OCI-LY3 (cell line): ENCODE results near the gene ROBO2.

Experiments
- H2AFZ ChIP-seq: fragments of 200-600, 300-600 bp; shearing (Covaris generic); 2 replicates; pipeline ENCODE4 v1.6.0; 2014; ENCODE audit warnings: antibody characterized with exemption, low read depth, low read length
- H3K27ac ChIP-seq: fragments of 200-600, 300-600 bp; sonication (generic); 2 replicates; pipeline ENCODE4 v1.5.1; 2014; ENCODE audit warnings: mild to moderate bottlenecking, low read length, moderate library complexity, mixed read lengths
- H3K27me3 ChIP-seq: fragments of 200-600, 300-600 bp; sonication (generic); 2 replicates; pipeline ENCODE4 v1.6.1; 2014; ENCODE audit warnings: low read depth, low read length, mixed read lengths
- H3K36me3 ChIP-seq: fragments of 200-600, 300-600 bp; sonication (generic); replicated peaks from 2 replicates; pipeline ENCODE3; 2014; ENCODE audit warnings: low read depth, low read length, mixed read lengths
- H3K4me1 ChIP-seq: fragments of 300-600, 200-600 bp; sonication (generic); 2 replicates; pipeline ENCODE4 v1.6.1; 2014; ENCODE audit warnings: low read length, mixed read lengths
- H3K4me2 ChIP-seq: fragments of 200-600, 300-600 bp; sonication (generic); 2 replicates; pipeline ENCODE4 v1.6.1; 2014; ENCODE audit warnings: low read length, mixed read lengths
- H3K4me3 ChIP-seq: fragments of 300-600, 200-600 bp; sonication (generic); 2 replicates; pipeline ENCODE4 v1.5.1; 2014; ENCODE audit warnings: antibody characterized with exemption, mild to moderate bottlenecking, low read length, moderate library complexity
- H3K79me2 ChIP-seq: fragments of 300-600, 200-600 bp; shearing (Covaris generic); 2 replicates; pipeline ENCODE4 v1.6.1; 2014; ENCODE audit warnings: mild to moderate bottlenecking, low read length, mixed read lengths
- H3K9ac ChIP-seq: fragments of 300-600, 200-600 bp; shearing (Covaris generic); 2 replicates; pipeline ENCODE4 v1.6.0; 2014; ENCODE audit warnings: mild to moderate bottlenecking, low read length, moderate library complexity
- H3K9me3 ChIP-seq: fragments of 200-600, 300-600 bp; shearing (Covaris generic); 2 replicates; pipeline ENCODE4 v1.6.1; 2014; ENCODE audit warnings: low read length, mixed read lengths; ENCODE audit not compliant: insufficient read depth
- H4K20me1 ChIP-seq: fragments of 200-600, 300-600 bp; sonication (generic); 2 replicates; pipeline ENCODE4 v1.6.1; 2016; ENCODE audit warnings: low read length, mixed read lengths; ENCODE audit not compliant: insufficient read depth
- EZH2phosphoT487 ChIP-seq: fragments of 200-600 bp; shearing (Covaris generic); IDR thresholded peaks from 2 replicates; pipeline ENCODE4 v1.6.1; 2018; ENCODE audit warnings: antibody characterized with exemption, mixed run types, low read depth
- TF ChIP-seq, protein P1 (sequence below): fragments of 200-600, 300-600 bp; sonication (generic); IDR thresholded peaks from 2 replicates; pipeline ENCODE4 v1.5.1; 2014; ENCODE audit warnings: antibody characterized with exemption, low read length, low read depth

ROBO2 gene

DNA sequence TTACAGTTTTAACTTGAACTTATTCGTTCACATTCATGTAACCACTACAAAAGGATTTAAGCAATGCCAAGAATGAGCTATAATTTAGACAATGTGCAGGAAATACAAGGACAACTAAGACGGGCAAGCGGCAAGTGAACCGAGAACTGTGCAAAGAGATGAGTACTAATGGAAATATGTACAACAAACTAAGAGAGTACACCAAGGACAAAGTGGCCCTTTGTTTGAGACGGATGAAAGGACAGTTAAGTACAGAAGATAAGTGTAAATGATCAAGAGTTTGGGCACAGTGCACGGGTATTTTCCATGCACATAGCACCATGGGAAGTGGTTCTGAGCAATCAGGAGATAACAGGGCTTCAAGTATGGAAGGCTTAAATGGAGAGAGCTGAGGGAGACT is 281.7 kb downstream of the ROBO2 start:
- Histone ChIP-seq H4K20me1 (no peaks in the 10 kb centered on the region), H3K9ac (no peak overlapping the region), H3K27ac (no peak overlapping the region), H3K4me1 (peaks cover 7% of the 10 kb centered on the region), H3K4me2 (no peak overlapping the region), H3K4me3 (no peak overlapping the region), H2AFZ (no peak overlapping the region; the same call in 1 of the 2 replicates), H3K36me3 (no peaks in the 10 kb centered on the region), H3K9me3 (no peaks in the 10 kb centered on the region), H3K79me2 (no peaks in the 10 kb centered on the region), H3K27me3 (no peaks in the 10 kb centered on the region)
- TF ChIP-seq, protein P1, sequence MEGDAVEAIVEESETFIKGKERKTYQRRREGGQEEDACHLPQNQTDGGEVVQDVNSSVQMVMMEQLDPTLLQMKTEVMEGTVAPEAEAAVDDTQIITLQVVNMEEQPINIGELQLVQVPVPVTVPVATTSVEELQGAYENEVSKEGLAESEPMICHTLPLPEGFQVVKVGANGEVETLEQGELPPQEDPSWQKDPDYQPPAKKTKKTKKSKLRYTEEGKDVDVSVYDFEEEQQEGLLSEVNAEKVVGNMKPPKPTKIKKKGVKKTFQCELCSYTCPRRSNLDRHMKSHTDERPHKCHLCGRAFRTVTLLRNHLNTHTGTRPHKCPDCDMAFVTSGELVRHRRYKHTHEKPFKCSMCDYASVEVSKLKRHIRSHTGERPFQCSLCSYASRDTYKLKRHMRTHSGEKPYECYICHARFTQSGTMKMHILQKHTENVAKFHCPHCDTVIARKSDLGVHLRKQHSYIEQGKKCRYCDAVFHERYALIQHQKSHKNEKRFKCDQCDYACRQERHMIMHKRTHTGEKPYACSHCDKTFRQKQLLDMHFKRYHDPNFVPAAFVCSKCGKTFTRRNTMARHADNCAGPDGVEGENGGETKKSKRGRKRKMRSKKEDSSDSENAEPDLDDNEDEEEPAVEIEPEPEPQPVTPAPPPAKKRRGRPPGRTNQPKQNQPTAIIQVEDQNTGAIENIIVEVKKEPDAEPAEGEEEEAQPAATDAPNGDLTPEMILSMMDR: no peak
- no peak for TF ChIP-seq EZH2phosphoT487

DNA sequence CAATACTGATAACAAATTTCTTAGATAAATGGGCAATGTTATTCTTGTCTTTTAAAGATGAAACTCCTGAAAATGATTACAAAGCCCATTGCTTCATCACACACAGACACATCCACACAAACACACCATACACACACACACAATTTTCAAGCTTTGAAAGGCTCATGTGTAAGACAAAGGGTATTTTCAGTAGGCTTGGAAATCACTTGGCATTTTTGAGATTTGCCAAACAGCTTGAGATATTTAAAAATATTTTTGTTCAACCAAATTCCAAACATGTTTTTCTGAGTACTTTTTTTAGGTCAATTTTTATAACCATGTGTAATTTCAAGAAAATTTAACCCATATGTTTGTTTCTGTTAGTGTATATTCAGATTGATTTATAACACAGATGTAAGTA is 283.7 kb downstream of the ROBO2 start:
- Histone ChIP-seq H3K9me3 (no peaks in the 10 kb centered on the region), H3K4me2 (no peak overlapping the region), H2AFZ (no peak overlapping the region), H3K4me1 (peaks cover 7% of the 10 kb centered on the region), H3K4me3 (no peak overlapping the region), H3K27ac (no peak overlapping the region), H3K36me3 (no peaks in the 10 kb centered on the region), H4K20me1 (no peaks in the 10 kb centered on the region), H3K9ac (no peak overlapping the region), H3K79me2 (no peaks in the 10 kb centered on the region), H3K27me3 (no peaks in the 10 kb centered on the region)
- no peak for TF ChIP-seq EZH2phosphoT487
- TF ChIP-seq, protein P1: no peak

DNA sequence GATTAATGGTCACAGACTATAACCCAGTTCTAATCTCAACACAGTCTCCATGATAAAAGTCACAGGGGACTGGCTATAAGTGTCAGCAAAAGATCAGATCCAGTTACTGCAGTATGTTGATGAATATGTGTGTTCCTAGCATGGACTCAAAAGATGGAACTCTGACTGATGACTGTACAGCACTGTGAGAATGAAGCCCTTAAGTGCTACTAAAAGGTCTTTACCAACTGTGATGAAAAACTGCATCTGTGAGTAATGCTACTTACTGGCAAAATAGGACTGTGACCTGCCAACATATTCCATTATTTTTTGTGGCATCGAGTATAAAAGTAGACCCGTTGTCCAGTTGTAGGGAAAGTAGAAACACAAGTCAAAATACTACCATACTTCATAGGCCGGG is 284.2 kb downstream of the ROBO2 start:
- Histone ChIP-seq H3K27me3 (no peaks in the 10 kb centered on the region), H3K9ac (no peak overlapping the region), H3K9me3 (no peaks in the 10 kb centered on the region), H3K79me2 (no peaks in the 10 kb centered on the region), H4K20me1 (no peaks in the 10 kb centered on the region), H2AFZ (no peak overlapping the region), H3K4me2 (no peak overlapping the region), H3K27ac (no peak overlapping the region), H3K4me3 (no peak overlapping the region), H3K4me1 (peaks cover 7% of the 10 kb centered on the region), H3K36me3 (no peaks in the 10 kb centered on the region)
- no peak for TF ChIP-seq EZH2phosphoT487
- TF ChIP-seq, protein P1: no peak

DNA sequence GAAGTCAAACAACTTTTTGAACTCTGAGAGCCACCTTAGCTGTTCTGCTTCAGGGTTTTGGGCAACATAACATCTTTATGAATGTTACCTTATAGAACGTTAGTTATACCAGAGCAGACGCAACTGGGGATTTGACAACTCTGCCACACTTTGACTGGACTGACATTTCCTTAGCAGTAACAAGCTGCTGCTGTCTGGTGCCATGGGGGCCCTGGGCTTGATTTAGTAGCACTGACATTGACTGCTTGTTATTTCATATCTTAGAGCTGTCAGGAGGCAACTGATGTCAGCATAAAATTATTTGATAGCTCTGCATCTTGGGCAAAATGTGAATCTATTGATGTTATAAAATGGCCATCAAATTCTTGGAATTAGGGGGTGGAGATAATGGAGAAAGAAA is 285.4 kb downstream of the ROBO2 start:
- no peak overlapping the region for H2AFZ ChIP-seq
- no peak overlapping the region for H3K4me3 ChIP-seq
- no peaks in the 10 kb centered on the region for H4K20me1 ChIP-seq
- H3K4me1 ChIP-seq: peaks cover 2% of the 10 kb centered on the region
- no peaks in the 10 kb centered on the region for H3K27me3 ChIP-seq
- TF ChIP-seq EZH2phosphoT487: no peak
- TF ChIP-seq, protein P1: no peak
- H3K4me2 ChIP-seq: no peak overlapping the region
- H3K9me3 ChIP-seq: no peaks in the 10 kb centered on the region
- no peak overlapping the region for H3K27ac ChIP-seq
- no peaks in the 10 kb centered on the region for H3K36me3 ChIP-seq
- no peak overlapping the region for H3K9ac ChIP-seq
- no peaks in the 10 kb centered on the region for H3K79me2 ChIP-seq
